GM12878 (cell line): Measurements from ENCODE around the gene SMIM35. TPM values are rescaled to one million over a fixed set of nuclear protein-coding genes. Genes with fewer than 3 reads are reported as not detected.
"Not testable (repeated sequence)": the region's sequence is repeated elsewhere in the genome, so short reads cannot be mapped to it uniquely, and the experiment has no call there.

Experiments
- ATAC-seq: fragments of 200-7000 bp; cut with Tn5 transposase; 3 replicates; pipeline ENCODE4 v1.9.1; 2020; ENCODE audit warnings: mild to moderate bottlenecking, moderate library complexity
- BruUV-seq: library from RNA; stranded (reverse); fragments of 400-500 nt; replicated peaks from 2 replicates; lab custom pipeline; 2021; lab: Mats Ljungman, UMichigan
- CTCF ChIA-PET: fragments of 300-600 bp; sonication (Branson Sonifier 250); formaldehyde crosslinking; extraction: SDS; loops from one replicate; lab custom pipeline; 2021; ENCODE audit warnings: inconsistent platforms; lab: Yijun Ruan, JAX
- POLR2A ChIA-PET: fragments of 350-600 bp; formaldehyde crosslinking; extraction: SDS; loops from one replicate; lab custom pipeline; 2021; ENCODE audit warnings: inconsistent platforms; lab: Charles Lee
- RAD21 ChIA-PET: fragments of 300-600 bp; sonication (Branson Sonifier 250); formaldehyde crosslinking; loops from one replicate; lab custom pipeline; 2023; ENCODE audit warnings: antibody characterized with exemption; ENCODE audit not compliant: unreplicated experiment; lab: Charles Lee
- SMC1A ChIA-PET: fragments of 300-600 bp; sonication (Branson Sonifier 250); formaldehyde crosslinking; loops from one replicate; lab custom pipeline; 2023; ENCODE audit not compliant: unreplicated experiment, uncharacterized antibody; lab: Charles Lee
- DNase-seq: peaks from one replicate; pipeline ENCODE4 v3.0.0-alpha.2; 2011; ENCODE audit warnings: low read depth, low spot score
- FAIRE-seq: peaks from 3 replicates; lab custom pipeline; 2011; peaks lifted over from hg19 to GRCh38; lab: Jason Lieb, UNC
- H2AFZ ChIP-seq: 2 replicates; pipeline ENCODE4 v1.6.0; 2011; ENCODE audit warnings: low read depth, low read length, control low read depth; ENCODE audit not compliant: control insufficient read depth
- H3K27ac ChIP-seq: 2 replicates; pipeline ENCODE4 v1.5.1; 2011; ENCODE audit warnings: control low read depth; ENCODE audit not compliant: control insufficient read depth, insufficient read depth
- H3K27me3 ChIP-seq, 2 experiments: replicated peaks in 1 of 2; 2 replicates each; pipeline versions ENCODE4 v1.6.0 to v1.6.1; 2011; ENCODE audit warnings: low read length in 1 of 2; ENCODE audit not compliant: control insufficient read depth in 2 of 2, insufficient read depth in 2 of 2
- H3K36me3 ChIP-seq, 2 experiments: 2 replicates each; pipeline ENCODE4 v1.5.1; 2011; ENCODE audit warnings: low read length in 1 of 2; ENCODE audit not compliant: control insufficient read depth in 2 of 2, insufficient read depth in 2 of 2
- H3K4me1 ChIP-seq: 2 replicates; pipeline ENCODE4 v1.6.1; 2011; ENCODE audit warnings: mild to moderate bottlenecking, low read length, moderate library complexity, mixed read lengths; ENCODE audit not compliant: control insufficient read depth, insufficient read depth
- H3K4me2 ChIP-seq: 2 replicates; pipeline ENCODE4 v1.6.0; 2011; ENCODE audit warnings: control low read depth; ENCODE audit not compliant: control insufficient read depth, insufficient read depth
- H3K4me3 ChIP-seq: fragments of 200-600 bp; sonication (generic); 2 replicates; pipeline ENCODE4 v1.5.1; 2016
- H3K79me2 ChIP-seq: 2 replicates; pipeline ENCODE4 v1.6.0; 2011; ENCODE audit warnings: low read length; ENCODE audit not compliant: control insufficient read depth, insufficient read depth
- H3K9ac ChIP-seq: 2 replicates; pipeline ENCODE4 v1.8.0; 2011; ENCODE audit warnings: low read length, control low read depth, mixed read lengths; ENCODE audit not compliant: control insufficient read depth, insufficient read depth
- H3K9me3 ChIP-seq: replicated peaks from 3 replicates; pipeline ENCODE4 v1.5.1; 2011; ENCODE audit warnings: mild to moderate bottlenecking, low read length; ENCODE audit not compliant: control insufficient read depth, insufficient read depth
- H4K20me1 ChIP-seq: 2 replicates; pipeline ENCODE4 v1.6.0; 2011; ENCODE audit not compliant: control insufficient read depth, insufficient read depth
- WGBS: methylation state at CpG from one replicate; pipeline ENCODE4 v1.1.6; 2016; ENCODE audit warnings: low lambda C conversion rate; ENCODE audit not compliant: insufficient replicate concordance, insufficient coverage; ENCODE audit errors: missing lambda C conversion rate; 5-methylcytosine and 5-hydroxymethylcytosine counted together
- in situ Hi-C: fragments of 300-500 bp; cut with MboI; formaldehyde crosslinking; loops from 9 replicates; pipeline ENCODE4 v1.14.3; 2018; ENCODE audit warnings: mixed read lengths
- intact Hi-C: fragments of 100-400 bp; cut with micrococcal nuclease; formaldehyde crosslinking; loops from one replicate; pipeline ENCODE4 v1.14.2; 2022; ENCODE audit not compliant: unreplicated experiment
- polyA plus RNA-seq, 11 experiments: library from polyadenylated mRNA; depleted of rRNA in 4 of 11; unstranded in 6 of 11; stranded (reverse) in 5 of 11; fragments of >200 nt; fragmentation: Nextera tagmentation in 4 of 11; fragmentation: Illumina TruSeq in 1 of 11; extraction: Ambion mirVana in 4 of 11; extraction: Trizol in 1 of 11; gene quantifications; 1 replicate in 1 of 11; 2 replicates in 10 of 11; pipeline versions ENCODE4 v1.2.1 to v1.2.3, GENCODE V29; 2011 to 2016; ENCODE audit warnings: inconsistent platforms in 2 of 11, missing spikeins in 2 of 11, low read depth in 1 of 11
- total RNA-seq, 4 experiments: library from RNA; depleted of rRNA in 3 of 4; stranded (reverse); fragments of >200 nt in 3 of 4; fragmentation: Illumina TruSeq in 1 of 4; extraction: Trizol in 1 of 4; gene quantifications; 2 replicates each; pipeline versions ENCODE4 v1.2.1 to v1.2.3, GENCODE V29; 2013 to 2021

Gene SMIM35
- total and polyA plus RNA-seq, 10 of the 15 experiments (the other 5 are each of a cell fraction or from before 2014, with no cell fraction given) = 0.02 to 1.1 (median 0.05) TPM; not detected in 5

GRCh38 chr11:118062631-118063030 lies 24.1 kb downstream of the SMIM35 start:
- H3K4me1 ChIP-seq, FAIRE-seq, H2AFZ ChIP-seq, H3K27ac ChIP-seq, ATAC-seq, BruUV-seq, H3K9me3 ChIP-seq, POLR2A ChIA-PET, DNase-seq, H4K20me1 ChIP-seq, H3K4me2 ChIP-seq, H3K27me3 ChIP-seq, H3K4me3 ChIP-seq, H3K9ac ChIP-seq, intact Hi-C loops, H3K79me2 ChIP-seq, H3K36me3 ChIP-seq: not testable (repeated sequence)
- ChIA-PET CTCF (interaction anchor here (1.2 to 2.3 kb wide), 2 partner anchors 110 to 116 kb away, joined by 4 to 7 read pairs; no protein-coding TSS in a partner anchor), SMC1A (interaction anchor here (2.1 kb wide), 1 partner anchor 10 kb away, joined by 8 read pairs; no protein-coding TSS in a partner anchor), RAD21 (interaction anchor here (2.1 kb wide), 1 partner anchor 9 kb away, joined by 9 read pairs; no protein-coding TSS in a partner anchor)
- in situ Hi-C loops = loop anchor here (25.0 kb wide), 1 partner anchor 625 kb away; no protein-coding TSS in a partner anchor
- 37% methylated on average over 5 of the region's 5 CpGs for WGBS

- intact Hi-C loops, BruUV-seq, H3K4me2 ChIP-seq, H3K4me3 ChIP-seq, H3K79me2 ChIP-seq, H3K9me3 ChIP-seq, FAIRE-seq, H3K9ac ChIP-seq, H3K27ac ChIP-seq, H3K4me1 ChIP-seq, H2AFZ ChIP-seq, H4K20me1 ChIP-seq, H3K36me3 ChIP-seq, H3K27me3 ChIP-seq, ATAC-seq, POLR2A ChIA-PET, DNase-seq: not testable (repeated sequence)
- CTCF ChIA-PET = interaction anchor here (0.9 to 2.3 kb wide), 5 partner anchors 9 to 115 kb away, joined by 3 to 7 read pairs (median 4); no protein-coding TSS in a partner anchor
- in situ Hi-C loops = loop anchor here (25.0 kb wide), 1 partner anchor 625 kb away; no protein-coding TSS in a partner anchor
- RAD21 ChIA-PET = interaction anchor here (2.1 kb wide), 1 partner anchor 9 kb away, joined by 9 read pairs; no protein-coding TSS in a partner anchor
- WGBS = 7% methylated on average over 5 of the region's 5 CpGs
- SMC1A ChIA-PET = interaction anchor here (1.0 to 2.1 kb wide), 2 partner anchors 9 to 111 kb away, joined by 4 to 8 read pairs; no protein-coding TSS in a partner anchor
Observed at GRCh38 chr11:118062181-118062580, 24.6 kb downstream of the SMIM35 start.
